ENCODE measurements around the gene COLEC11.

COLEC11 gene

GRCh38 chr2:3585261-3586109 lies 9.4 kb upstream of the COLEC11 start:
- no peak for DNase-seq

GRCh38 chr2:3586220-3586619 lies 8.7 kb upstream of the COLEC11 start:
- DNase-seq: no peak

- DNase-seq: no peak
Observed at GRCh38 chr2:3587021-3587420, 7.9 kb upstream of the COLEC11 start.

- no peak for DNase-seq
Observed at GRCh38 chr2:3587432-3587831, 7.5 kb upstream of the COLEC11 start.

GRCh38 chr2:3588084-3588483 lies 6.8 kb upstream of the COLEC11 start:
- DNase-seq: no peak

- DNase-seq: no peak
Observed at GRCh38 chr2:3589086-3589485, 5.8 kb upstream of the COLEC11 start.

- DNase-seq: no peak
Observed at GRCh38 chr2:3595404-3595803, 492 bp downstream of the COLEC11 start.

- DNase-seq: no peak
Observed at GRCh38 chr2:3595985-3596384, 1.1 kb downstream of the COLEC11 start.

GRCh38 chr2:3596901-3597417 lies 2.0 kb downstream of the COLEC11 start:
- DNase-seq: no peak

- DNase-seq: no peak
Observed at GRCh38 chr2:3597567-3597966, 2.7 kb downstream of the COLEC11 start.

- DNase-seq: no peak
Observed at GRCh38 chr2:3598197-3598910, 3.4 kb downstream of the COLEC11 start.

GRCh38 chr2:3598912-3599854 lies 4.3 kb downstream of the COLEC11 start:
- DNase-seq: peak; percentile 51

- DNase-seq: no peak
Observed at GRCh38 chr2:3600256-3600855, 5.4 kb downstream of the COLEC11 start.

- DNase-seq: no peak
Observed at GRCh38 chr2:3601561-3602271, 6.8 kb downstream of the COLEC11 start.

- no peak for DNase-seq
Observed at GRCh38 chr2:3602553-3603339, 7.8 kb downstream of the COLEC11 start.

- DNase-seq: no peak
Observed at GRCh38 chr2:3603536-3604206, 8.8 kb downstream of the COLEC11 start.

GRCh38 chr2:3604207-3604877 lies 9.4 kb downstream of the COLEC11 start:
- no peak for DNase-seq

GRCh38 chr2:3604991-3605961 lies 10.4 kb downstream of the COLEC11 start:
- no peak for DNase-seq

GRCh38 chr2:3606028-3606369 lies 11.1 kb downstream of the COLEC11 start:
- DNase-seq: no peak

Measured in MV-4-11 (cell line).